ENCODE measurements around the gene LRRC46.

- no peak for TF ChIP-seq CTCF (IDR thresholded peaks at IDR 0.05; ENCODE audit: low read depth, low read length)
- no peak for TF ChIP-seq POLR2A (IDR thresholded peaks at IDR 0.05; ENCODE audit: extremely low read depth, insufficient read length)
- no peak for TF ChIP-seq MYC (IDR thresholded peaks at IDR 0.05; ENCODE audit: low read depth, low read length)
Observed at GRCh38 chr17:47801176-47801765, 30.2 kb upstream of the LRRC46 start.

Data from NB4 (cell line).